Measurements from ENCODE around the gene ST6GALNAC1. TPM values are rescaled to one million over a fixed set of nuclear protein-coding genes. Genes with fewer than 3 reads are reported as not detected.
A peak's percentile ranks its signal among the peaks of the same experiment; 100 is the strongest.

ST6GALNAC1 gene
- total and polyA plus RNA-seq, 2 of the 13 experiments (the other 11 are each of a cell fraction or from before 2014, with no cell fraction given) = not detected

- CTCF ChIA-PET (ENCODE audit: low intra/inter-chr PET ratio, low total read pairs) = no interaction called here
- no peak for FAIRE-seq
Measured at GRCh38 chr17:76614912-76615617, 28.5 kb downstream of the ST6GALNAC1 start.

More at GRCh38 chr17:76614912-76615617, 28.5 kb downstream of the ST6GALNAC1 start:
- intact Hi-C loops (cut with micrococcal nuclease; ENCODE audit: unreplicated experiment) = loop anchor here (5.0 kb wide), 1 partner anchor 58 kb away; no protein-coding TSS in a partner anchor
- peaks cover 34% of the 10 kb centered on the region for H3K4me1 ChIP-seq (ENCODE audit: insufficient read depth, low read length)
- DNase-seq (ENCODE audit: low spot score) (no peak), ATAC-seq (no peak)
- POLR2A ChIA-PET = interaction anchor here (0.8 to 4.2 kb wide), 8 partner anchors 8 to 261 kb away, joined by 3 to 39 read pairs (median 12); partner anchors contain the start of gene PRPSAP1
- BruUV-seq (replicated peaks) = no TSS peak
- no peak overlapping the region for H3K4me2 ChIP-seq (ENCODE audit: low read depth, low read length)
- WGBS (ENCODE audit: low lambda C conversion rate) = 92% methylated on average over 23 of the region's 28 CpGs
- in situ Hi-C loops (cut with HindIII; ENCODE audit: extremely low pct_ligation_motif_present, low pct_unique_long_range_greater_than_20kb) = loop anchor here (5.0 kb wide), 1 partner anchor 33 kb away; no protein-coding TSS in a partner anchor
- no peaks in the 10 kb centered on the region for H3K36me3 ChIP-seq (replicated peaks in 1 of 2; ENCODE audit: control insufficient read depth in 1 of 2, insufficient read depth in 2 of 2, low read length in 2 of 2)
- H3K9me3 ChIP-seq (ENCODE audit: low read length) = no peaks in the 10 kb centered on the region
- H4K20me1 ChIP-seq (ENCODE audit: insufficient read depth, low read length) = no peaks in the 10 kb centered on the region
- no peak overlapping the region for H3K4me3 ChIP-seq (replicated peaks in 1 of 3; ENCODE audit: insufficient read depth in 1 of 3, low read depth in 2 of 3, low read length in 3 of 3)
- H3K9ac ChIP-seq (ENCODE audit: insufficient read depth, low read depth, low read length) = no peak overlapping the region
- TF ChIP-seq PTBP1 (IDR thresholded peaks at IDR 0.05; ENCODE audit: low read depth, low read length, poor library complexity, severe bottlenecking) (no peak), ZNF850 (CRISPR knock-in tag; conservative IDR thresholded peaks at IDR 0.05) (peak; percentile 99), ZNF740 (CRISPR knock-in tag; IDR thresholded peaks at IDR 0.05) (no peak), KDM4B (CRISPR knock-in tag; IDR thresholded peaks at IDR 0.05) (no peak), MAFF (IDR thresholded peaks at IDR 0.05; ENCODE audit: low read depth, low read length) (no peak)
- TF ChIP-seq, protein P1, sequence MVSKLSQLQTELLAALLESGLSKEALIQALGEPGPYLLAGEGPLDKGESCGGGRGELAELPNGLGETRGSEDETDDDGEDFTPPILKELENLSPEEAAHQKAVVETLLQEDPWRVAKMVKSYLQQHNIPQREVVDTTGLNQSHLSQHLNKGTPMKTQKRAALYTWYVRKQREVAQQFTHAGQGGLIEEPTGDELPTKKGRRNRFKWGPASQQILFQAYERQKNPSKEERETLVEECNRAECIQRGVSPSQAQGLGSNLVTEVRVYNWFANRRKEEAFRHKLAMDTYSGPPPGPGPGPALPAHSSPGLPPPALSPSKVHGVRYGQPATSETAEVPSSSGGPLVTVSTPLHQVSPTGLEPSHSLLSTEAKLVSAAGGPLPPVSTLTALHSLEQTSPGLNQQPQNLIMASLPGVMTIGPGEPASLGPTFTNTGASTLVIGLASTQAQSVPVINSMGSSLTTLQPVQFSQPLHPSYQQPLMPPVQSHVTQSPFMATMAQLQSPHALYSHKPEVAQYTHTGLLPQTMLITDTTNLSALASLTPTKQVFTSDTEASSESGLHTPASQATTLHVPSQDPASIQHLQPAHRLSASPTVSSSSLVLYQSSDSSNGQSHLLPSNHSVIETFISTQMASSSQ (IDR thresholded peaks at IDR 0.05; ENCODE audit: low read depth) = no peak
- TF ChIP-seq, protein P1 (CRISPR knock-in tag; IDR thresholded peaks at IDR 0.05; ENCODE audit: borderline replicate concordance) = no peak
- TF ChIP-seq, protein P2, sequence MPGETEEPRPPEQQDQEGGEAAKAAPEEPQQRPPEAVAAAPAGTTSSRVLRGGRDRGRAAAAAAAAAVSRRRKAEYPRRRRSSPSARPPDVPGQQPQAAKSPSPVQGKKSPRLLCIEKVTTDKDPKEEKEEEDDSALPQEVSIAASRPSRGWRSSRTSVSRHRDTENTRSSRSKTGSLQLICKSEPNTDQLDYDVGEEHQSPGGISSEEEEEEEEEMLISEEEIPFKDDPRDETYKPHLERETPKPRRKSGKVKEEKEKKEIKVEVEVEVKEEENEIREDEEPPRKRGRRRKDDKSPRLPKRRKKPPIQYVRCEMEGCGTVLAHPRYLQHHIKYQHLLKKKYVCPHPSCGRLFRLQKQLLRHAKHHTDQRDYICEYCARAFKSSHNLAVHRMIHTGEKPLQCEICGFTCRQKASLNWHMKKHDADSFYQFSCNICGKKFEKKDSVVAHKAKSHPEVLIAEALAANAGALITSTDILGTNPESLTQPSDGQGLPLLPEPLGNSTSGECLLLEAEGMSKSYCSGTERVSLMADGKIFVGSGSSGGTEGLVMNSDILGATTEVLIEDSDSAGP (CRISPR knock-in tag; IDR thresholded peaks at IDR 0.05; ENCODE audit: borderline replicate concordance) = peak; percentile 23; the same call in 1 of the 2 replicates
- no peak overlapping the region for H3K27ac ChIP-seq (ENCODE audit: extremely low read length, insufficient read depth, low read length)
- no peaks in the 10 kb centered on the region for H3K79me2 ChIP-seq (ENCODE audit: insufficient read depth, low read length)
- H2AFZ ChIP-seq (ENCODE audit: low read length) = no peak overlapping the region
- H3K27me3 ChIP-seq (ENCODE audit: control insufficient read depth in 1 of 2, insufficient read depth in 2 of 2, low read length in 2 of 2) = peaks cover 0 to 6% of the 10 kb centered on the region in 2 experiments; a peak in 1 of 5 replicates

All from HepG2 (cell line).